NT2/D1 (cell line): ENCODE measurements around the gene DIP2C.
"Not testable (repeated sequence)": the region's sequence is repeated elsewhere in the genome, so short reads cannot be mapped to it uniquely, and the experiment has no call there.

ENCODE experiments used
- DNase-seq: peaks from one replicate; pipeline ENCODE4 v3.0.0-alpha.2; 2011; ENCODE audit warnings: low read depth, low spot score
- H3K27me3 ChIP-seq: 2 replicates; pipeline ENCODE4 v1.6.0; 2011; ENCODE audit warnings: mild to moderate bottlenecking; ENCODE audit not compliant: insufficient read length, insufficient read depth
- H3K36me3 ChIP-seq: 2 replicates; pipeline ENCODE4 v1.6.1; 2011; ENCODE audit warnings: mild to moderate bottlenecking, low read length, mixed read lengths; ENCODE audit not compliant: insufficient read depth, insufficient read length
- H3K4me1 ChIP-seq: 2 replicates; pipeline ENCODE4 v1.5.1; 2011; ENCODE audit not compliant: insufficient read depth, insufficient read length
- H3K4me3 ChIP-seq: 2 replicates; pipeline ENCODE4 v1.5.1; 2011; ENCODE audit warnings: low read depth; ENCODE audit not compliant: insufficient read length
- H3K9ac ChIP-seq: 2 replicates; pipeline ENCODE4 v1.6.0; 2011; ENCODE audit warnings: low read depth; ENCODE audit not compliant: insufficient read length
- H3K9me3 ChIP-seq: 2 replicates; pipeline ENCODE4 v1.5.1; 2011; ENCODE audit warnings: mild to moderate bottlenecking, low read length; ENCODE audit not compliant: insufficient read depth
- SUZ12 ChIP-seq: IDR thresholded peaks from 2 replicates; pipeline ENCODE4 v1.6.1; 2011; ENCODE audit not compliant: insufficient read length, insufficient read depth; ENCODE audit errors: extremely low read depth
- YY1 ChIP-seq: IDR thresholded peaks from 2 replicates; pipeline ENCODE4 v1.6.1; 2011; ENCODE audit not compliant: insufficient read length, insufficient read depth
- ZNF274 ChIP-seq: IDR thresholded peaks from 2 replicates; pipeline ENCODE4 v1.6.1; 2011; ENCODE audit warnings: mild to moderate bottlenecking, low read depth, low read length

Gene DIP2C

DNA sequence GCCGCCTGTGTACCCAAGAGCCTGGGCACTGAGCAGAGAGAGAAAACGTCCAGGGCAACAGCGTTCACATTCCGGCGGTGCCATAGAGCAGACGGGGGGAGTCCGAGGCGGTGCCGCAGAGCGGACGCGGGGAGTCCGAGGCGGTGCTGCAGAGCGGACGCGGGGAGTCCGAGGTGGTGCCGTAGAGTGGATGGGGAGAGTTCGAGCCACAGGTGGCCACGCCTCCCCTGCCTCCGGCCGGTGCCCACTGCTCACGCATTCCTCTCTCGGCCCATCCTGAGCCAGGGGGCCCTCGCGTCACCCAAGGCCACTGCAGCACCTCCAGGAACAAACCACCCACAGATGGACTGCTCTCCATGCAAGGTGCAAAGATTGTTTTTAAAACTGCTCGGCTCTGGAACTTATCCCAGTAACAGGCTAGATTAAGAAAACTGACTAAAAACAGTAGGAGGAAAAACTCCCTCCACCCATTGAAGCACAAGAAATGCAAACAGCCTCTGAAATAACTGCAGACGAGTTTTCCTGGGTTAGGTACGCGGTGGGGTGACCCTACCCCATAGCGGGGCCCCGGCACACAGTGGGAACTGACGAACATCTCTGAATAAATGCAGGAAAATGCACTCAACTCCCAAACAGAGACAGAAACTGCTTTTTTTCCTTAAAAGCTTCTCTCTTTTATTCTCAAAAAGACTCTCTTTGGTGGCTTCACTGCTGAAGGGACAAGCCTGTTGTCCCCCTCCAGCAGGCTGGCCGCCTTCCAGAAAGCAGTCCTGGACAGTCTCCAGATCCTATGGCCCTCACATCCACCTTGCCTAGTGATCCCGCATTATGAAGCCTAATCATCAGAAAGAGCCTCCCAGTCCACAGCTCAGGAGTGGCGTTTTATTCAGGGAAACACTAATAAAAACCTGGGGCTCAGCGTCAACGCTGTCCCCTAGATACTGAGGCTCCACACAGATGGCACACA is 55.9 kb downstream of the DIP2C start:
- no peak for TF ChIP-seq SUZ12
- no peak for TF ChIP-seq ZNF274
- no peak for TF ChIP-seq YY1

GRCh38 chr10:632807-633177 is 56.7 kb downstream of the DIP2C start:
- H3K9ac ChIP-seq, H3K36me3 ChIP-seq, H3K4me1 ChIP-seq, H3K4me3 ChIP-seq, DNase-seq, H3K9me3 ChIP-seq, H3K27me3 ChIP-seq: not testable (repeated sequence)

More for the DNA sequence above, 55.9 kb downstream of the DIP2C start:
- Histone ChIP-seq H3K4me3 (no peak overlapping the region), H3K4me1 (peaks cover 2% of the 10 kb centered on the region), H3K27me3 (no peaks in the 10 kb centered on the region), H3K9me3 (no peaks in the 10 kb centered on the region), H3K9ac (no peak overlapping the region), H3K36me3 (peaks cover 8% of the 10 kb centered on the region)
- no peak for DNase-seq

- not testable (repeated sequence) for DNase-seq, H3K9me3 ChIP-seq, H3K4me3 ChIP-seq, H3K9ac ChIP-seq, H3K27me3 ChIP-seq, H3K4me1 ChIP-seq, H3K36me3 ChIP-seq
Measured at GRCh38 chr10:632155-632806, 57.2 kb downstream of the DIP2C start.

GRCh38 chr10:631266-631665 is 58.2 kb downstream of the DIP2C start:
- H3K9ac ChIP-seq, result no peak overlapping the region
- peaks cover 4% of the 10 kb centered on the region for H3K4me1 ChIP-seq
- DNase-seq, result no peak
- H3K4me3 ChIP-seq, result no peak overlapping the region
- TF ChIP-seq SUZ12 (no peak), YY1 (no peak), ZNF274 (no peak)
- H3K9me3 ChIP-seq, result no peaks in the 10 kb centered on the region
- no peaks in the 10 kb centered on the region for H3K27me3 ChIP-seq
- H3K36me3 ChIP-seq, result peaks cover 8% of the 10 kb centered on the region

DNA sequence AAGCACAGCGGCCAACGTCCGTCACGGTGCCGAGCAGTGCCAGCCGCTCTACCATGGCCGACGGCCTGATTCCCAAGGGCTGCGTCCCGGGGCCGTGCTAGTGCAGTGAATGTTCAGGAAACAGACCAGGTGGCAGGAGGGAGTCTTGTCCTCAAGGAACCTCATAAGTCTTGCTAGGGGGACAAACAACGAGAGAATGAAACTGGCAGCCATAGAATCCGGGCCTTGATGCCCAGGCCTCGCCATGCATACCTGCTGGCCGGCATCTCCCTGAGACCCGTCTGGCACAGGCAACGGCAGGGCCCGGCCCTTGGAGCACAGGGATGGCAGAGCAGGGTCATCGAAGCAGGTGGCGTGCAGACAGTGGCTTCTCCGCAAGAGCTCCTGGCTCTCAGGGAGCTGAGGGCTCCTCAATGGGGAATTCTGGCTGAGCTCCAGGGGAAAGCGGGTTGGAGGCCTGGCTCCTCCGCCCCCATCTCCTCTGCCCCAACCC is 58.8 kb downstream of the DIP2C start:
- no peak for DNase-seq
- TF ChIP-seq SUZ12 (no peak), YY1 (no peak), ZNF274 (no peak)
- peaks cover 8% of the 10 kb centered on the region for H3K36me3 ChIP-seq
- no peaks in the 10 kb centered on the region for H3K9me3 ChIP-seq
- peaks cover 9% of the 10 kb centered on the region for H3K4me1 ChIP-seq
- H3K4me3 ChIP-seq, result no peak overlapping the region
- no peaks in the 10 kb centered on the region for H3K27me3 ChIP-seq
- no peak overlapping the region for H3K9ac ChIP-seq

DNA sequence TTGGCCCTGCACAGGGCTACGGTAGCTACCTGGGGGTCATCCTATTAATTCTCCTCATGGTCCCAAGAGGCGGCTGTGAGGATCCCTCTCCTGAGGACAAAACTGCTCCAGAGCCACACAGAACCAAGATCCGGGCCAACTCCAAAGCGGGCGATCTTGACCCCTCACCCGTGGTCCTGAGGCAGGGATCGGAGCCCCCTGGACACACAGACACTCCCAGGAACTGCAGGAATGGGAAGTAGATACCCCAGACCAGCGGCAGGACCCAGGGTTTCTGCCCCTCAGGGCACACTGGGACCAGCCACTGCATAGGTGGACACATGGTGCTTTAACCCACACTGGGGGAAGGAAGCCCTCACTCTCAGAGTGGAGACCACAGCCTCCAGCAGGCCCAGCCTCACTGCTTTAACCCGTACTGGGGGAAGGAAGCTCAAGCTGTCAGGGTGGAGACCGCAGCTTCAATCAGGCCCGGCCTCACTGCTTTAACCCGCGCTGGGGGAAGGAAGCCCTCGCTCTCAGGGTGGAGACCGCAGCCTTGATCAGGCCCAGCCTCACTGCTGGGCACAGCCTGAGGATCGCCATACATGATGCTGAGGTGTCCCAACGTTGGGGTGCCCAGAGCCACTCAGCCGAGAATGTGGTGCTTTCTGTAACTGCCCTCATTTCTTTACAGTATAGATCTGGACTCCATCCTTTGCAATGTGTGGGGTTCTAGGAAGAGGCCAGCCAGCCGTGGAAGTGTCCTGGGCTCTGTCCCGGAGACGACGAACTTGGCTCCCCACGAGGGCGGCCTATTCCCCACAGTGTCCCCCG is 60.1 kb downstream of the DIP2C start:
- no peaks in the 10 kb centered on the region for H3K27me3 ChIP-seq
- DNase-seq, result no peak
- H3K4me3 ChIP-seq, result no peak overlapping the region
- TF ChIP-seq ZNF274, result no peak
- no peak for TF ChIP-seq SUZ12
- no peak for TF ChIP-seq YY1
- no peaks in the 10 kb centered on the region for H3K9me3 ChIP-seq
- peaks cover 8% of the 10 kb centered on the region for H3K36me3 ChIP-seq
- H3K9ac ChIP-seq, result no peak overlapping the region
- peaks cover 12% of the 10 kb centered on the region for H3K4me1 ChIP-seq
